Activated CD8-positive, alpha-beta memory T cell treated with anti-CD3 and anti-CD28 coated beads, Interleukin-2, amount 50 U/mL, for 48 hours (primary cell): ENCODE data around the gene PRKCB.

ENCODE experiments used
- DNase-seq: peaks from one replicate; pipeline ENCODE4 v3.0.0-alpha.2; 2020

Gene PRKCB

GRCh38 chr16:23835390-23836077, at the start of gene PRKCB:
PRKCB (plus strand) TSS chr16:23835983.
- DNase-seq: peak; percentile 96

GRCh38 chr16:23786964-23787561, 48.7 kb upstream of the PRKCB start:
- no peak for DNase-seq

GRCh38 chr16:23788685-23789084, 47.1 kb upstream of the PRKCB start:
- no peak for DNase-seq

- no peak for DNase-seq
These were observed 40.4 kb upstream of the PRKCB start for GRCh38 chr16:23795378-23795777.

- no peak for DNase-seq
These were observed 38.8 kb upstream of the PRKCB start for GRCh38 chr16:23796941-23797340.

DNA sequence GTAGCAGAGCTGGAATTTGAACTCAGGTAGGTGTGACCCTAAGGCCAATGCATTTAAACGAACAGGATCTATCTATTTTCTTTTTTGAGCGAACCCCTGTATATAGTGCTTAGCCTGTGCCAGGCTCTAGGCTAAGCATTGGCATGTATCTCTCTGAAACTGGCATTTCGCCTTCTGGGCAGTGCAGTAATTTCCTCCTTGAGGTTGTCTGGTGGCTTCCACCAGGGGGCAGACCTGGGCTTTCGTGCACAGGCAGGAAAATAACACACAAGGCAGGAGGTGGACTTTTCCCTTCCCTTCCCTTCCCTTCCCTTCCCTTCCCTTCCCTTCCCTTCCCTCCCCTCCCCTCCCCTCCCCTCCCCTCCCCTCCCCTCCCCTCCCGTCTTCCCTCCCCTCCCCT, 34.4 kb upstream of the PRKCB start:
- DNase-seq: peak; percentile 88

GRCh38 chr16:23802776-23803175, 33.0 kb upstream of the PRKCB start:
- DNase-seq: no peak

- peak; percentile 78 for DNase-seq
These were observed 32.1 kb upstream of the PRKCB start for GRCh38 chr16:23803591-23804123.

- peak; percentile 44 for DNase-seq
These were observed 28.8 kb upstream of the PRKCB start for GRCh38 chr16:23807028-23807427.

DNA sequence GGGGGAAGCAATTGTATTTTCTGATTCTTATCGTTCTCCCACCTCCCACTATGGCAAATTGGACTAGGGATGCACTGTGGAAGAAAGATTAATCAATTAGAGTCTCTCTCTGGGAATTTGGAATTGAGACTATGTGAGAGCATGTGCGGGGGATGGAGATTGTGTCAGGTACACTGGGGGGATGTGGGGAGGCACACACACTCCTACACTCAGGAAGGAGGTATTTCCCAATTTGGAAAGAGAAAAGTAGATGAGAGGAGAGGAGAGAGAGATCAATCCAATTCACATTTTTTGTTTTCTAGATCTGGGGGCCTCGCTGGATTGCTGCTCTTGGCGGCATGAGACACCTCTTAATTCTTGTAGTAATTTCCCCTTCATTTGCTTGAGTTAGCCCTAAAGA, 14.3 kb upstream of the PRKCB start:
- no peak for DNase-seq

DNA sequence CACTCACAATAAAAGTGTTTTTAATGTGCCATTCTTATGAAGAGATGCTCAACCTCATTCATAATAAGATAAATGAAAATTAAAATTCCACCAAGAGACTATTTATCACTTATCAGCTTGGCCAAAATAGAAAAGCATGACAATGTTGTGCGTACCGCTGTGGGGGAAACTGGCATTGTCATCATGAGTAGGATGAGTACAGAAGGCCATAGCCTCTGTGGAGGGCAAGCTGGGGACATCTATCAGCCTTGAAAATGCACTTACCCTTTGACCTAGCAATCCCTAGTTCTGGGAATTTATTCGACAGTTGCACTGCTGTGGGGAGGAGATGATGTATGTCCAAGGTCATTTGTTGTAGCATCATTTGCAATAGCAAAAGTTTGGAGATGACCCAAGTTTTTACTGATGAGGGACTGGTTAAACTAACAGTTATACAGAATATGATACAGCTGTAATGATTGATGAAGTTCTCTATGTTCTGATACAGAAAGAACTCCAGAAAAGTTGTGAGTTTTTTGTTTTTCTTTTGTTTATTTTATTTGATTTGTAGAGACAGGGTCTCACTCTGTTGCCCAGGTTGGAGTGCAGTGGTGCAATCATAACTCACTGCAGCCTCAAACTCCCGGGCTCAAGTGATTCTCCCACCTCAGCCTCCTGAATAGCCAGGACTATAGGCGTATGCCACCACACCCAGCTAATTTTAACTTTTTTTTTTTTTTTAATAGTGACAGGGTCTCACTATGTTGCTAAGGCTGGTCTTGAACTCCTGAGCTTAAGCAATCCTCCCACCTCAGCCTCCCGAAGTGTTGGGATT, 13.7 kb upstream of the PRKCB start:
- no peak for DNase-seq

DNA sequence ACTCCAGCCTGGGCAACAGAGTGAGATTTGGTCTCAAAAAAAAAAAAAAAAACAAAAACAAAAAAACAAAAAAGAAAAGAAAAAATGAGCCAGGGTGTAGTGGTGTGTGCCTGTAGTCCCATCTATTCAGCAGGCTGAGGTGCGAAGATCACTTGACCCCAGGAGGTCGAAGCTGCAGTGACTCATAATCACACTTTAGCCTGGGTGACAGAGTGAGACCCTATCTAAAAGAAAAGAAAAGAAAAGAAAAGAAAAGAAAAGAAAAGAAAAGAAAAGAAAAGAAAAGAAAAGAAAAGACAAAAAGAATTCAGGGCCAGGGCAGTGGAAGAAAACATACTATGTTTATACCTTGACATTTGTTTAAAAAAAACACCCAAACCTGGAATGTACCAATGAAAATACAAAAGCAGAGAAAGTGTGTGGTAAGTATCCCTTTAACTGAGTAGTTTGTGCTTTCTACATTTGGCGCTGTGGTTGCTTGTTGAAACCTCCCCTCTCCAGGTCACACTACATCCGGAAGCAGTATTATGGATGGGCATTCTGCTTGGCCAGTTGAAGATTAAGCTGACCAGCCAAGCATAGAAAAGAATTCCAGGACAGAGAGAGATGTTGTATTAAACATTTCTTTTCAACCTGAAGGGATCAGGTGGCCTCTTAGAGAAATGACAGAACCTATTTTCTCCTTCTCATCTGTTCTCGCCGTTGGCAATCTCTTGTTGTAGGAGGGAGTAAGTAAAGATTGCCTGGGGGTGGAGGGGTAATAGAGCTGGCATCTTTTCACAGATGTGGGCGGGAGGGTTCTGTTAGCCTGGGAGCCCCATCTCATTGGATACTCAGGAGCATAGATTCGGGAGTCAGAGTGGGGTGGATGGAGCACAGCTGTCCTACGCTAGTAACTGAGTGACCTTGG, 12.1 kb upstream of the PRKCB start:
- DNase-seq: no peak

- DNase-seq: peak; percentile 22
These were observed 10.9 kb upstream of the PRKCB start for GRCh38 chr16:23824909-23825308.

GRCh38 chr16:23826528-23827045, 9.2 kb upstream of the PRKCB start:
- no peak for DNase-seq

GRCh38 chr16:23827057-23827456, 8.7 kb upstream of the PRKCB start:
- no peak for DNase-seq

DNA sequence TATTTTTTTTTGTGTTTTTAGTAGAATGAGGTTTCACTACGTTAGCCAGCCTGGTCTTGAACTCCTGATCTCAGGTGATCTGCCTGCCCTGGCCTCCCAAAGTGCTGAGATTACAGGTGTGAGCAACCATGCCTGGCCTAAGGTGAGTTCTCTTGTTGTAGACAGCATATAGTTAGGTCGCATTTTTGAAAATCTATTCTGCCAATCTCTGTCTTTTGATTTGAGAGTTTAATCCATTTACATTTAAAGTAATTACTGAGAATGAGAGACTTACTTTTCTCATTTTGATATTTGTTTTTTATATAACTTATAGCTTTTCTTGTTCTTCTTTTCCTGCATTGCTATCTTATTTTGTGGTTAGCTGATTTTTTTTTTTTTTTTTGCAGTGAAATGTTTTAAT, 6.3 kb upstream of the PRKCB start:
- no peak for DNase-seq

GRCh38 chr16:23830276-23830675, 5.5 kb upstream of the PRKCB start:
- DNase-seq: no peak

GRCh38 chr16:23832882-23833281, 2.9 kb upstream of the PRKCB start:
- DNase-seq: peak; percentile 42

GRCh38 chr16:23833504-23833903, 2.3 kb upstream of the PRKCB start:
- DNase-seq: no peak

GRCh38 chr16:23833960-23834685, 1.7 kb upstream of the PRKCB start:
- DNase-seq: peak; percentile 36

DNA sequence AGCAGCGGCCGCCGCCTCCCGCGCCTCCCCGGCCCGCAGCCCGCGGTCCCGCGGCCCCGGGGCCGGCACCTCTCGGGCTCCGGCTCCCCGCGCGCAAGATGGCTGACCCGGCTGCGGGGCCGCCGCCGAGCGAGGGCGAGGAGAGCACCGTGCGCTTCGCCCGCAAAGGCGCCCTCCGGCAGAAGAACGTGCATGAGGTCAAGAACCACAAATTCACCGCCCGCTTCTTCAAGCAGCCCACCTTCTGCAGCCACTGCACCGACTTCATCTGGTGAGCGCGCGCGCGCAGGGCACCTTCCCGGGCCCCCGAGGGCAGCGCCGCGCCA, 258 bp downstream of the PRKCB start:
- no peak for DNase-seq
